Stimulated activated CD4-positive, alpha-beta T cell treated with anti-CD3 and anti-CD28 coated beads, Interleukin-4, amount 100 ng/mL, for 1 hour (primary cell): ENCODE data around the gene APP.

Experiments used
- DNase-seq: peaks from one replicate; pipeline ENCODE4 v3.0.0-alpha.2; 2020

Gene APP

GRCh38 chr21:25857308-25858074 lies 313.1 kb downstream of the APP start:
- DNase-seq = no peak

- DNase-seq = no peak
Observed at GRCh38 chr21:25855576-25855975, 315.0 kb downstream of the APP start.

- no peak for DNase-seq
Observed at GRCh38 chr21:25850126-25850842, 320.3 kb downstream of the APP start.

GRCh38 chr21:25848309-25848708 lies 322.3 kb downstream of the APP start:
- DNase-seq = no peak

DNA sequence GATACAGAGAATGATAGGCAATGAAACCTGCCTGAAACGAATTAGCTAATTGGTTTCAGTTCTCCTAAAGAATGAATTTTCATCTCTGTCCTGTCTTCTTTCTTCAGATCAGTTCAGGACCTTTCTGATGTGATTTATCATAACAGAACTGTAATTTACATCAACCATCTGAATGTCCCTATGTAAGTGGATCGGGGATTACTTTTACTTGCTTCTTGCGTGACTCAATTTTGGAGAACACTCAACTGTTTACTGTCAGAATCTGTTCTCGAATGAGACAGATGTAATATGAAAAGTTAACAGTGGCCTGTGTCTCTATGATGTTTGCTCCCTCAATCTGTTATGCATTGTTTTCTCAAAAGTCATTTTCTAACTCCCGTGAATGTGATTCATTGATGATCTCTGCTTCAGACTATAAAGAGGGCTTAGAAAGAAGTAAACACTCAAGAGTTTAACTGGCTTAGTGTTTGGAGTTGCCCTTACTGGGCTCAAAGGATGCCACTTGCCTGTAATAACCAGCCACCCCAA lies 324.8 kb downstream of the APP start:
- DNase-seq = no peak

GRCh38 chr21:25842925-25843324 lies 327.6 kb downstream of the APP start:
- no peak for DNase-seq

DNA sequence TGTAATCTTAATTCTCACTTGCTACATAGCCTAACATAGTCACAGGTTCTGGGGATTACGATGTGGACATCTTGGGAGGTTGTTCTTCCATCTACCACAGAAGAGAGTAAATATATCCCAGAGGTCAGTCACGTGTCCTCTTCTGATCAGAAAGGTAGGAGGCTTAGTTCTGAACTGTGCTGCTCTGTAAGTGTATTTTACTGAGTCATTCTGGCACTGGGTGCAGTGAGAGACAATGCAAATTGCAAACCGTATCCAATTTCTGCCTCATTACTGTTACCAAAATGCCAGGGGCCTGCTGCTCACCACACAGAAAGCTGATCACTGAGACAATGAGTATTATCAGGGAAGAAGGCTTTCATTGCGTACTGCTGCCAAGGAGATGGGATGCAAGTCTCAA lies 331.8 kb downstream of the APP start:
- DNase-seq = no peak

GRCh38 chr21:25837533-25838265 lies 332.9 kb downstream of the APP start:
- DNase-seq = no peak

DNA sequence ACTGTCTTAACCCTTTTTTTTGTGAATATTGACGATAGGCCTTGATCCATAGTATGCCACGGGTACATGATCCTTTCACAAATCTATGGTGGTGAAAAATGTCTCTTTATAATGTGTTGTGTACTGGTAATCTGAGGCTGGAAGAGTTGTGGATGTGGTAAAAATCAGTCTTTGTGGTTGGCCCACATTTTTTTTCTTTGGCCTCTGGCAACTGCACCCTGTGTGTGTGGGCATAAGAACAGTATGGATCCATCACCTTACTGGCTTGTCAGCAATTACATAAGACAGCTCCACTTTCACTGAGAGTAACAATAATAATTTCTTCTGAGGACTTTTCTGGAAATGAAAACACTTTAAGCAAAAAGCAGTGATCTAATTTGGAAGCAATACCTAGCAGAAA lies 334.2 kb downstream of the APP start:
- no peak for DNase-seq

GRCh38 chr21:25834381-25834780 lies 336.2 kb downstream of the APP start:
- DNase-seq = no peak

- DNase-seq = no peak
Observed at GRCh38 chr21:25831300-25831960, 339.1 kb downstream of the APP start.
